Endothelial cell of hepatic sinusoid (primary cell): ENCODE results near the gene ATG10.
"Not testable (repeated sequence)": the region's sequence is repeated elsewhere in the genome, so short reads cannot be mapped to it uniquely, and the experiment has no call there.

Experiments
- in situ Hi-C: cut with HindIII; loops from 2 replicates; pipeline ENCODE4 v1.10.0; 2017; ENCODE audit warnings: low sequenced_read_pairs

The ATG10 gene

DNA sequence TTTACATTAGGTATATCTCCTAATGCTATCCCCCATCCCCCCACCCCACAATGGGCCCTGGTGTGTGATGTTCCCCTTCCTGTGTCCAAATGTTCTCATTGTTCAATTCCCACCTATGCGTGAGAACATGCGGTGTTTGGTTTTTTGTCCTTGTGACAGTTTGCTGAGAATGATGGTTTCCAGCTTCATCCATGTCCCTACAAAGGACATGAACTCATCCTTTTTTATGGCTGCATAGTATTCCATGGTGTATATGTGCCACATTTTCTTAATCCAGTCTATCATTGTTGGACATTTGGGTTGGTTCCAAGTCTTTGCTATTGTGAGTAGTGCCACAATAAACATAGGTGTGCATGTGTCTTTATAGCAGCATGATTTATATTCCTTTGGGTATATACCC is 138.1 kb downstream of the ATG10 start:
- in situ Hi-C loops, result not testable (repeated sequence)

- in situ Hi-C loops, result no loop called here
These were observed 139.4 kb downstream of the ATG10 start for GRCh38 chr5:82111191-82111590.

DNA sequence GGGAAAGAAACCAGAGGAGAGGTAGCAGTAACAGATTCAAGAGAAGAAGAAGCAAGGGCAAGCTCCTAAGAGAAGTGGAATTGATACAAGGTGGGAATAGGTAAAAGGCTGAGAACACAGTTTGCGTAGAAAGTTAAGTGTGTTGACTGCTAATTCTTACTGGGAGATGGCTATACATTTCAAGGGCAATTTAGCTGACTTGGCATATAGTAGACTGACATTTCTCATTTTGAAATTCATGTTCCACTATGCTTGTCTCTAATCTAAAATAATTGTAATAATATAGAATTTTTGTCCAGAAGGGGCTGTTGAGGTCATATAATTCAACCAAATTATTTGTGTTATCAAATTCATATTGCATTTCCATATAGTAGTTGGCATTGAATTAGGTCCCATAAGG is 144.0 kb downstream of the ATG10 start:
- in situ Hi-C loops, result no loop called here

DNA sequence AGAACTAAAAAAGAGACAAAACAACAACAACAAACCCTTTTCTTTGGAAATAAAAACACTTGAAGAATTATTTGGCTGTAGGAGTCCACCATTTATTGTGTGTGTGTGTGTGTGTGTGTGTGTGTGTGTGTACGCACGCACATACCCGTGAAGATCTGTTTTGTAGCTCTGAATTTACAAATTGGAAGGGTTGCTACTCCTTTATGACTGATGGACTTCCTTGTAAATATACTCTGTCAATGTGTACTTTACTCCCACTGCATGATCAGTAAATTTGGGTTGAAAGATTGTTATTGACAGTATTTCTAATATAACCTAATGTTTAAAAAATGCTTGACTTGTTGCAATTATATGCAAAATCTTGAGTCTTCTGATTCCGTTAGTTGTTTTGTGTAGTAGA is 148.1 kb downstream of the ATG10 start:
- in situ Hi-C loops, result no loop called here

GRCh38 chr5:82129723-82130285 is 158.0 kb downstream of the ATG10 start:
- in situ Hi-C loops, result no loop called here

- in situ Hi-C loops, result no loop called here
These were observed 158.8 kb downstream of the ATG10 start for GRCh38 chr5:82130602-82131001.

DNA sequence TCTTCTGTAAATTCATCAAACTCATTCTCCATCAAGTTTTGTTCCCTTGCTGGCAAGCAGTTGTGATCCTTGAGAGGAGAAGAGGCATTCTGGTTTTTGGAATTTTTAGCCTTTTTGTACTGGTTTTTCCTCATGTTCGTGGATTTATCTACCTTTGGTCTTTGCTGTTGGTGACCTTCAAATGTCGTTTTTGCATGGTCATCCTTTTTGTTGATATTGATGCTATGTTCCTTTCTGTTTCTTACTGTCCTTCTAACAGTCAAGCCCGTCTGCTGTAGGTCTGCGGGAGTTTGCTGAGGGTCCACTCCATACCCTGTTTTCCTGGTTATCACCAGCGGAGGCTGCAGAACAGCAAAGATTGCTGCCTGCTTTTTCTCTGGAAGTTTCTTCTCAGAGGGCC is 165.4 kb downstream of the ATG10 start:
- in situ Hi-C loops, result no loop called here

DNA sequence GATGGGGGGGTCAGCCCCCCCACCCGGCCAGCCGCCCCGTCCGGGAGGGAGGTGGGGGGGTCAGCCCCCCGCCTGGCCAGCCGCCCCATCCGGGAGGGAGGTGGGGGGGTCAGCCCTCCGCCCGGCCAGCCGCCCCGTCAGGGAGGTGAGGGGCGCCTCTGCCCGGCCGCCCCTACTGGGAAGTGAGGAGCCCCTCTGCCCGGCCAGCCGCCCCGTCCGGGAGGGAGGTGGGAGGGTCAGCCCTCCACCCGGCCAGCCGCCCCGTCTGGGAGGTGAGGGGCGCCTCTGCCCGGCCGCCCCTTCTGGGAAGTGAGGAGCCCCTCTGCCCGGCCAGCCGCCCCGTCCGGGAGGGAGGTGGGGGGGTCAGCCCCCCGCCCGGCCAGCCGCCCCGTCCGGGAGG is 168.0 kb downstream of the ATG10 start:
- in situ Hi-C loops, result not testable (repeated sequence)

DNA sequence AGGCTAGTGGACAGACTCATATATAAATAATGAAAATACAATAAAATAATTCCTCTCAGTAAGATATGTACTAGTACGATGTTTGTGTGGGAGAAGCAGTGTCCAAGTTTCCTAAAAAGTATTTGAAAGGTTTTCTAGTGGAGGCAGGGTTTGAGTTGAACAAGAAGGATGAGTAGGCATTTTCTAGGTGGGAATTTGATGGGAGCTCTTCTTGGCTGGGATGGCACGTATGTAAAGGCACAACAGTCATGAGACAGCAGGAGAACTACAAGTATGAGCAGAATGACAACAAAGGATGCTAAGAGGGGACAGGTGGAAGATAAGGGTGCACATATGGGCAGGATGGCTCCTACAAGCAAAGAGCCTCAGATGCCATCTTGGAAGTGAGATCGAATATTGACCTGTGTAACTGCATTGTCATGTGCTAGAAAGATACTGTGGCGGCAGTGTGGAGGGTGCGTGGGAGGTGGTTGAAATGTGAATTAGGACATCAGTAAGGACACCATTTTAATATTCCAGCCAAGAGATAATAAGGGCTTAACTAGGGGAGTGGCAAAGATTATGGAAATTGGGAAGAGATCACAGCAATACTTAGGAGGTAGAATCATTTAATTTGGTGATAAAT is 170.5 kb downstream of the ATG10 start:
- in situ Hi-C loops, result no loop called here

- in situ Hi-C loops, result no loop called here
These were observed 171.2 kb downstream of the ATG10 start for GRCh38 chr5:82142928-82143577.

DNA sequence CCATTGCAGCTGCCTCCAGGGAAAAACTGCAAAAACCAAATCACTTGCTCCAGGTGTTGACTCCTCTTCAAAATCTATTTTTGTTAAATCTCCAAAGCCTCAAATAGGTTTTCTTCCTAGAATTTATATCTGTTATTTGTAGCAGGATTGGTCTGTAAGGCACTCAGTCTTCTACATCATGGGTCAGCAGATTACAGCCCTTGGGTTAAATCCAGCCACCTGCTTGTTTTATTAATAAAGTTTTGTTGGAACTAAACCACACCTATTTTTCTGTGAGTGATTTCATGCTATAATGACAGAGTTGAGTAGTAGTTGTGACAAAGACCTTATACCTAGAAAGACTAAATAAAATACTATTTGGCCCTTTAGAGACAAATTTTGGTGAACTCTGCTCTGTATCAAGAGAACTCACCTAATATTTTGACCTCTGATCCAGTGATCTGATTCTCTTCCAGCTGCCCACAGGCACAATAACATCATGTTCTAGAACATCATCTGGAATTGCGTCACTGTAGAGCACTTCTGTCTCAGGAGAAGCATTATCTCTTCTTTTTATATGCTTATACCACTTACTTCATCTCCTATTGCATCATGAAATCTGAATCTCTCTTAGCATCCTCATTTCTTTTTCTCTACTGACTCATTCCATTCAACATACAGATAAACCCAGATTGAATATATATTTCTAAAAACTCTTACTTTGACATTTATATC is 176.2 kb downstream of the ATG10 start:
- in situ Hi-C loops, result no loop called here

GRCh38 chr5:82149434-82149833 is 177.6 kb downstream of the ATG10 start:
- in situ Hi-C loops, result no loop called here

DNA sequence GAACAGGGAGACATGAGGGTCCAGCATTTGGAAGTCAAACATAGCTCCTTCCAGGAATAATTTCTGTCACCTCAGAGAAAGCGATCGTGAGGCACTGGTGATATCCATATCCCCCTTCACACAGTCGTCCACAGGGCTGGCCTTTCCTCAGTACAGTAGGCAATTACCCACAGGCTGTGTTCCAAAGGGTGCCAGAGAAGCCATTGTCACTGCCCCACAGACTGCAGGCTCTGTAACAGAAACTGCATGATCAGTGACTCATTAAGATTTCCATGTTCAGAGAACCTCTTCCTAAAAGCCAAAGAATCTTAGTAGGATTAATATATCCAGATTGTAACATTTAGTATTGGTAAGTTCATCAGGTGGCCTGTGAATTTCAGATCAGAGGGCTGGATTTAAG is 178.7 kb downstream of the ATG10 start:
- in situ Hi-C loops, result loop anchor here (25.0 kb wide), 1 partner anchor 638 kb away; no protein-coding TSS in a partner anchor

GRCh38 chr5:82151204-82151603 is 179.4 kb downstream of the ATG10 start:
- in situ Hi-C loops, result loop anchor here (25.0 kb wide), 1 partner anchor 639 kb away; no protein-coding TSS in a partner anchor

DNA sequence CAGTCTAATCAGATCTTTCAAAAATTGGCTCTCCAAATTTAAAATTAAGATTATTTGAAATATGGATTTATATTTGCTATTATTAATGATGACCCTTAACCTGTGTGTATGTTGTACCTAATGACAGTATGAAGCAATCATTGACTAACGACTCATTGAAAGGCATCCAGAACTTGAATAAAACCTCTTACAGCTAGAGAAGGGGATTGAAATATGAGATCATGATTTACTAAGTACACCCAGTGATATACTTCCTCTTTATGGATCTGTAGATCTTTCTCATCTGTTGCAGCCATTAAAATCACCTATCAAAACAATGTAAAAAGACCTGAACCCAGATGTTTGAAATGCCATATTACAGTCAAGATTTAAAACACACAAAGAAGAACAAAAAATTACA is 179.8 kb downstream of the ATG10 start:
- in situ Hi-C loops, result loop anchor here (25.0 kb wide), 1 partner anchor 639 kb away; no protein-coding TSS in a partner anchor

GRCh38 chr5:82152978-82153481 is 181.2 kb downstream of the ATG10 start:
- in situ Hi-C loops, result loop anchor here (25.0 kb wide), 1 partner anchor 641 kb away; no protein-coding TSS in a partner anchor

DNA sequence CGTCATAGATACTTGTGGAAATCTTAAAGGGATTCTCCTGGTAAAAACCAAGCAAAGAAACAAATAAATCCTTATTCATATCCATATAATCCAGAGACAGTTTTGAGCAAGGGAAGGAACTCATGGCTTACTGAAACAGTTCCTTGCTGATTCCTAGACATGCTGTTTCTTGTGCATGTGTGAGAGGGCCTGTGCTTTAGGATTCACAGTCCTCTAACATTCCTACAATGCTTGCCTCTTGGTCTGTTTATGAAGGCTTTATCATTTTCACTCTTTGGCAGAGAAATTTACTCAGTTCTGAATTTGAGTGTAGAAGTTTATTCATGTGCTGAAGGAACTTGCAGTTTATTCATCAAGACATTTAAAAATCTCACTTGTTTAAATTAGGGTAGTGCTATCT is 183.0 kb downstream of the ATG10 start:
- in situ Hi-C loops, result loop anchor here (25.0 kb wide), 1 partner anchor 642 kb away; no protein-coding TSS in a partner anchor

GRCh38 chr5:82155305-82155704 is 183.5 kb downstream of the ATG10 start:
- in situ Hi-C loops, result loop anchor here (25.0 kb wide), 1 partner anchor 643 kb away; no protein-coding TSS in a partner anchor

GRCh38 chr5:82156874-82157273 is 185.1 kb downstream of the ATG10 start:
- in situ Hi-C loops, result loop anchor here (25.0 kb wide), 1 partner anchor 645 kb away; no protein-coding TSS in a partner anchor

- in situ Hi-C loops, result loop anchor here (25.0 kb wide), 1 partner anchor 647 kb away; no protein-coding TSS in a partner anchor
These were observed 187.1 kb downstream of the ATG10 start for GRCh38 chr5:82158755-82159413.
